D721Med (cell line): ENCODE results near the gene MGLL.

ENCODE experiments used
- DNase-seq: peaks from one replicate; pipeline ENCODE4 v3.0.0; 2011; ENCODE audit warnings: low spot score; ENCODE audit not compliant: insufficient read length
- FAIRE-seq: peaks from 2 replicates; lab custom pipeline; 2011; peaks lifted over from hg19 to GRCh38; lab: Jason Lieb, UNC
- CTCF ChIP-seq: IDR thresholded peaks from 2 replicates; pipeline ENCODE4 v1.5.1; 2012; ENCODE audit warnings: mild to moderate bottlenecking, control low read depth; ENCODE audit not compliant: insufficient read depth; ENCODE audit errors: missing control alignments

The MGLL gene

GRCh38 chr3:127751163-127751621 lies 71.1 kb downstream of the MGLL start:
- FAIRE-seq (no peak), DNase-seq (no peak)
- no peak for TF ChIP-seq CTCF

GRCh38 chr3:127750226-127751031 lies 71.9 kb downstream of the MGLL start:
- TF ChIP-seq CTCF: no peak
- DNase-seq: no peak
- FAIRE-seq: no peak

DNA sequence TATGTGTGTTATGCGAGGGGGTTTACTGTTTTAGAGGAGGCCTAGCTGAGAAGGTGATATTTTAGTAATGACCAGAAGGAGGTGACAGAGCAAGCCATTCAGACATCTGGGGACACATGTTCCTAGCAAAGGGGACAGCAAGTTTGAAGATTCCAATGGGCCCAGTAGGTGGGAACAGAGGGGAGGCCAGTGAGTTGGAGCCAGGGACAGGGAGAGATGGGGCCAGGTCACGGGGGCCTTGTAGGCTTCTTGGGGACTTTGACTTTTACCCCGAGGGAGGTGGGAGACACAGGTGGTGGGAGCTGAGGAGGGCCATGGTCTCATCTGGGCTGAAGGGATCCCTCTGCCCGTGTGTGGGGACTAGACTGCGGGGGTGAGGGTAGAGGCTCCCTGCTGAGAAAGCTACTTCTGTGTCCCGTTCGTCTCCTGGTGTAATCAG lies 72.5 kb downstream of the MGLL start:
- FAIRE-seq (no peak), DNase-seq (no peak)
- TF ChIP-seq CTCF: no peak

- no peak for DNase-seq
- no peak for FAIRE-seq
- TF ChIP-seq CTCF: no peak
Observed at GRCh38 chr3:127749361-127749760, 73.0 kb downstream of the MGLL start.

DNA sequence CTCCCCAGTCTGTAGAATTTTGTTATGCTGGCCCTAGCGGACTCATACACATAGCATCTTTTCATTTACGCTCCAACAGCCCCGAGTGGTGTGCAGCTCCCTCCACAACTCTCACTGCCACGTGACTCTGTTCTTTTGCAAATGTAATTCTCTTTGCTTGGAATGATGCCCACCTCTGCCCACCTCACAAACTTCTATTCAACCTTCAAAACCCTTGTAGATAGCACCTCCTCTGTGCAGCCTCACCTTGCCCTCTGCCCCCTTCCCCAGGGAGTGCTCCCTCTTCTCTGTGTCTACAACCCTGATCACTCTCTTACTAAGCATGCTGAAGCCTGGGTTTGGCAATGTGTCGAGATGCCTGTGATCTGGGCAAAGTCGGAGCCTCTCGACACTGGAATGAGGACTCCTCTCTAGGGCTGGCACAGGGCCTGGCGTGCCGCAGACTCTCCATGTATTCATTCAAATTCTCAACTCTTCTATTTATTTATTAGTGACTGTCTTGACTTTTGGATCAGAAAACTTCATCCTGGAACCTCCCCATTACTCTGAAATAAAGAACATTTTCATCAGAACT lies 73.5 kb downstream of the MGLL start:
- TF ChIP-seq CTCF: no peak
- DNase-seq: no peak
- FAIRE-seq: no peak

- FAIRE-seq (no peak), DNase-seq (no peak)
- TF ChIP-seq CTCF: no peak
Observed at GRCh38 chr3:127747751-127748521, 74.4 kb downstream of the MGLL start.
